ENCODE measurements around the gene CLIP2. TPM values are rescaled to one million over a fixed set of nuclear protein-coding genes. Genes with fewer than 3 reads are reported as not detected.
"Not testable (repeated sequence)": the region's sequence is repeated elsewhere in the genome, so short reads cannot be mapped to it uniquely, and the experiment has no call there.

CLIP2 gene
- total and polyA plus RNA-seq, 2 of the 4 experiments (the other 2 are of a cell fraction), result 18.1 to 20.7 TPM

- H3K18ac ChIP-seq (ENCODE audit: low read depth, low read length); H3K9me3 ChIP-seq (ENCODE audit: control insufficient read depth, insufficient read depth, low read length); dilution Hi-C loops (cut with HindIII; ENCODE audit: low sequenced_read_pairs, unreplicated experiment); H3K4me3 ChIP-seq (ENCODE audit: insufficient read depth, low read depth, low read length); H2AK5ac ChIP-seq (ENCODE audit: low read depth, low read length); H2BK5ac ChIP-seq (ENCODE audit: low read depth, low read length, poor library complexity, severe bottlenecking); H3K4me1 ChIP-seq (ENCODE audit: control insufficient read depth, insufficient read depth, low read length); H3K27ac ChIP-seq (ENCODE audit: insufficient read depth, low read length); H4K20me1 ChIP-seq (ENCODE audit: insufficient read depth, low read length); H2BK20ac ChIP-seq (ENCODE audit: low read depth, low read length); H3K9ac ChIP-seq (ENCODE audit: low read depth, low read length); H3K9me1 ChIP-seq (ENCODE audit: insufficient read depth, low read length); H4K5ac ChIP-seq (ENCODE audit: low read depth, low read length); POLR2A ChIA-PET (ENCODE audit: unreplicated experiment); H2AFZ ChIP-seq (replicated peaks; ENCODE audit: low read length, poor library complexity); H3K27me3 ChIP-seq (ENCODE audit: control insufficient read depth, insufficient read depth, low read length); H3K23ac ChIP-seq (ENCODE audit: low read depth, low read length); H2BK15ac ChIP-seq (ENCODE audit: low read depth, low read length); CTCF ChIA-PET; DNase-seq; H4K8ac ChIP-seq (ENCODE audit: low read depth in 2 of 2, low read length in 2 of 2); intact Hi-C loops (cut with micrococcal nuclease); H3K56ac ChIP-seq (ENCODE audit: extremely low read depth, insufficient read depth, low read length); H3K4ac ChIP-seq (ENCODE audit: low read depth, low read length); H4K91ac ChIP-seq (ENCODE audit: insufficient read depth, low read depth, low read length); H2AK9ac ChIP-seq (replicated peaks; ENCODE audit: low read depth, low read length, poor library complexity); BruUV-seq (replicated peaks); H2BK120ac ChIP-seq (ENCODE audit: low read depth, low read length); H3K14ac ChIP-seq (replicated peaks; ENCODE audit: low read depth, low read length); ATAC-seq (ENCODE audit: low read depth); H3K4me2 ChIP-seq (ENCODE audit: low read depth, low read length): not testable (repeated sequence)
- 100% methylated on average over 2 of the region's 10 CpGs; no CpG with 5 or more reads in 1 of the 2 experiments for WGBS, 2 experiments (ENCODE audit: extremely low coverage in 2 of 2, insufficient read length in 1 of 2)
- Histone ChIP-seq H3K79me1 (ENCODE audit: low read depth in 1 of 2, low read length in 2 of 2) (peaks cover 19 to 21% of the 10 kb centered on the region in 2 experiments), H3K36me3 (ENCODE audit: control insufficient read depth, insufficient read depth, low read length) (peaks cover 25% of the 10 kb centered on the region)
- in situ Hi-C loops (cut with MboI; ENCODE audit: low sequenced_read_pairs), result loop anchor here (25.0 kb wide), 1 partner anchor 113 kb away; no protein-coding TSS in a partner anchor
Measured at GRCh38 chr7:74249058-74249457, 40.1 kb upstream of the CLIP2 start.
